PFSK-1 (cell line): ENCODE results near the gene NPHP1.
A peak's percentile ranks its signal among the peaks of the same experiment; 100 is the strongest.

ENCODE experiments used
- FOXP2 ChIP-seq: optimal IDR thresholded peaks from 2 replicates; pipeline ENCODE3; 2011; ENCODE audit warnings: borderline replicate concordance, control low read depth, inconsistent platforms; ENCODE audit not compliant: insufficient read depth; ENCODE audit errors: extremely low read length, extremely low read depth
- POLR2AphosphoS5 ChIP-seq: IDR thresholded peaks from 2 replicates; pipeline ENCODE4 v1.6.1; 2012; ENCODE audit warnings: low read depth, mild to moderate bottlenecking, control low read depth, low read length, moderate library complexity
- SIN3A ChIP-seq: IDR thresholded peaks from 2 replicates; pipeline ENCODE4 v1.6.1; 2012; ENCODE audit warnings: mild to moderate bottlenecking, low read length, moderate library complexity, borderline replicate concordance; ENCODE audit not compliant: insufficient read depth
- TAF1 ChIP-seq: IDR thresholded peaks from 2 replicates; pipeline ENCODE4 v1.6.1; 2012; ENCODE audit warnings: low read length, control low read depth, borderline replicate concordance; ENCODE audit not compliant: insufficient read depth
- TF ChIP-seq, protein P1 (sequence below), 2 experiments: IDR thresholded peaks; 2 replicates each; pipeline versions ENCODE4 v1.6.1 to v1.8.0; 2011 to 2012; ENCODE audit warnings: low read depth in 2 of 2, low read length in 2 of 2, control low read depth in 1 of 2, inconsistent platforms in 1 of 2, mild to moderate bottlenecking in 1 of 2, moderate library complexity in 1 of 2; ENCODE audit not compliant: insufficient read depth in 1 of 2

NPHP1 gene

DNA sequence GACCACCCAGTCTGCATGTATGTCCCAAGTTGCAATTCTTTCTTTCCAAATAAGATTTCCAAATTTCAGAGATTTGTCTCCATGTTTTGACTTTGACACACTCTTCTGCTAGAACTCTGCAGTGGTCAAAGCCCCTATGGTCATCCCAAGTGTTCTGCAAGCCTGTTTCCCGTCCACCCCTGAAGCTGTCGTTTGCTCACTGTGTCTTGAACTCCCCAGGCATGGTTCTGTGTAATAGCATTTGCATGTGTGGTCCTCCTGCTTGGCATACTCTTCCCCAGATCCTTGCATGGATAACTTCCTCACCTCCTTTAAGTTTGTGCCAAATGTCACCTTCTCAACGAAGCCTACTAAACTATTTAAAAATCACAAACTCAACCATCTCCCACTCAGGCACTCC, 11.4 kb upstream of the NPHP1 start:
- TF ChIP-seq TAF1 (no peak), SIN3A (no peak), FOXP2 (no peak), POLR2AphosphoS5 (no peak)
- TF ChIP-seq, protein P1, sequence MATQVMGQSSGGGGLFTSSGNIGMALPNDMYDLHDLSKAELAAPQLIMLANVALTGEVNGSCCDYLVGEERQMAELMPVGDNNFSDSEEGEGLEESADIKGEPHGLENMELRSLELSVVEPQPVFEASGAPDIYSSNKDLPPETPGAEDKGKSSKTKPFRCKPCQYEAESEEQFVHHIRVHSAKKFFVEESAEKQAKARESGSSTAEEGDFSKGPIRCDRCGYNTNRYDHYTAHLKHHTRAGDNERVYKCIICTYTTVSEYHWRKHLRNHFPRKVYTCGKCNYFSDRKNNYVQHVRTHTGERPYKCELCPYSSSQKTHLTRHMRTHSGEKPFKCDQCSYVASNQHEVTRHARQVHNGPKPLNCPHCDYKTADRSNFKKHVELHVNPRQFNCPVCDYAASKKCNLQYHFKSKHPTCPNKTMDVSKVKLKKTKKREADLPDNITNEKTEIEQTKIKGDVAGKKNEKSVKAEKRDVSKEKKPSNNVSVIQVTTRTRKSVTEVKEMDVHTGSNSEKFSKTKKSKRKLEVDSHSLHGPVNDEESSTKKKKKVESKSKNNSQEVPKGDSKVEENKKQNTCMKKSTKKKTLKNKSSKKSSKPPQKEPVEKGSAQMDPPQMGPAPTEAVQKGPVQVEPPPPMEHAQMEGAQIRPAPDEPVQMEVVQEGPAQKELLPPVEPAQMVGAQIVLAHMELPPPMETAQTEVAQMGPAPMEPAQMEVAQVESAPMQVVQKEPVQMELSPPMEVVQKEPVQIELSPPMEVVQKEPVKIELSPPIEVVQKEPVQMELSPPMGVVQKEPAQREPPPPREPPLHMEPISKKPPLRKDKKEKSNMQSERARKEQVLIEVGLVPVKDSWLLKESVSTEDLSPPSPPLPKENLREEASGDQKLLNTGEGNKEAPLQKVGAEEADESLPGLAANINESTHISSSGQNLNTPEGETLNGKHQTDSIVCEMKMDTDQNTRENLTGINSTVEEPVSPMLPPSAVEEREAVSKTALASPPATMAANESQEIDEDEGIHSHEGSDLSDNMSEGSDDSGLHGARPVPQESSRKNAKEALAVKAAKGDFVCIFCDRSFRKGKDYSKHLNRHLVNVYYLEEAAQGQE (IDR thresholded peaks at IDR 0.05; ENCODE audit: insufficient read depth in 1 of 2, low read depth in 2 of 2, low read length in 2 of 2), result no peak

- TF ChIP-seq POLR2AphosphoS5 (no peak), TAF1 (no peak), FOXP2 (no peak), SIN3A (no peak)
- TF ChIP-seq, protein P1 (IDR thresholded peaks at IDR 0.05; ENCODE audit: insufficient read depth in 1 of 2, low read depth in 2 of 2, low read length in 2 of 2), result no peak
Measured at GRCh38 chr2:110215566-110216158, 10.8 kb upstream of the NPHP1 start.

DNA sequence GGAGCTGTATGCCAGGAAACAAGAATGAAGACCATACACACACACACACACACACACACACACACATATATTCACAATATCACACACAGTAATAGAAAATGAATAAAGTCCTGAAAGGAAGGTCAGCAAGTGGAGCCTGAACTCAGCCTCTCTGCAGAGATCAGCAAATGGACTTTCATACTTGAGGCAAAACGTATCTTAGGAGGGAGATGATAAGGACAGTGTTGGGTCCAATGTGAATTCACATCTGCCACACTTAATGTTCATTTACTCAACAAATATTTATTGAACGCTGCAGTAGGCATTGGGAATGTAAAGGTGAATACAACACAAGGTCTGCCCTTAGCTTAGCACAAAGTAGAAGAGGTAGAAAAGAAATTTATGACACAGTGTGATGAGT, 10.3 kb upstream of the NPHP1 start:
- TF ChIP-seq, protein P1 (IDR thresholded peaks at IDR 0.05; ENCODE audit: insufficient read depth in 1 of 2, low read depth in 2 of 2, low read length in 2 of 2), result no peak
- TF ChIP-seq POLR2AphosphoS5 (no peak), FOXP2 (no peak), TAF1 (no peak), SIN3A (no peak)

- TF ChIP-seq POLR2AphosphoS5, result peak; percentile 96
- TF ChIP-seq, protein P1 (IDR thresholded peaks at IDR 0.05; ENCODE audit: insufficient read depth in 1 of 2, low read depth in 2 of 2, low read length in 2 of 2), result 0 out of 4 replicates have a peak, but pooled peaks of 1 of the 2 experiments have one; percentile 23
- peak; percentile 89 for TF ChIP-seq TAF1
- TF ChIP-seq SIN3A, result peak; percentile 87; the same call in 1 of the 2 replicates
- TF ChIP-seq FOXP2, result peak; percentile 73
Measured at GRCh38 chr2:110211938-110212858, 7.4 kb upstream of the NPHP1 start, which contains the start of gene MTLN. TSS of gene MTLN (minus strand) at chr2:110212547. CDS start at chr2:110212525, 22 bp downstream.
